GM18907 (cell line): ENCODE data around the gene KCTD1.

Experiments
- ATAC-seq: cut with Tn5 transposase; IDR thresholded peaks from one replicate; pipeline ENCODE4 v1.9.1; 2021; ENCODE audit warnings: mild to moderate bottlenecking, moderate library complexity; ENCODE audit not compliant: unreplicated experiment

KCTD1 gene

GRCh38 chr18:26524504-26525351 lies 23.6 kb downstream of the KCTD1 start:
- ATAC-seq, result no peak

- no peak for ATAC-seq
Measured at GRCh38 chr18:26524002-26524401, 24.4 kb downstream of the KCTD1 start.

- no peak for ATAC-seq
Measured at GRCh38 chr18:26521617-26522016, 26.7 kb downstream of the KCTD1 start.

GRCh38 chr18:26520974-26521373 lies 27.4 kb downstream of the KCTD1 start:
- ATAC-seq, result no peak

GRCh38 chr18:26519114-26519513 lies 29.2 kb downstream of the KCTD1 start:
- ATAC-seq, result peak; percentile 50

- ATAC-seq, result no peak
Measured at GRCh38 chr18:26516964-26517363, 31.4 kb downstream of the KCTD1 start.

- no peak for ATAC-seq
Measured at GRCh38 chr18:26515643-26516487, 32.5 kb downstream of the KCTD1 start.

GRCh38 chr18:26511339-26512071 lies 36.8 kb downstream of the KCTD1 start:
- ATAC-seq, result no peak

- no peak for ATAC-seq
Measured at GRCh38 chr18:26510337-26510736, 38.0 kb downstream of the KCTD1 start.

GRCh38 chr18:26506012-26506411 lies 42.3 kb downstream of the KCTD1 start:
- no peak for ATAC-seq

GRCh38 chr18:26504831-26505230 lies 43.5 kb downstream of the KCTD1 start:
- no peak for ATAC-seq

GRCh38 chr18:26503382-26503781 lies 45.0 kb downstream of the KCTD1 start:
- no peak for ATAC-seq

GRCh38 chr18:26502823-26503222 lies 45.5 kb downstream of the KCTD1 start:
- ATAC-seq, result no peak

- no peak for ATAC-seq
Measured at GRCh38 chr18:26497866-26498265, 50.5 kb downstream of the KCTD1 start.

- no peak for ATAC-seq
Measured at GRCh38 chr18:26496528-26496927, 51.8 kb downstream of the KCTD1 start.

GRCh38 chr18:26495287-26495686 lies 53.1 kb downstream of the KCTD1 start:
- ATAC-seq, result no peak

GRCh38 chr18:26493021-26493420 lies 55.3 kb downstream of the KCTD1 start:
- ATAC-seq, result no peak

- no peak for ATAC-seq
Measured at GRCh38 chr18:26491194-26491816, 57.0 kb downstream of the KCTD1 start.

GRCh38 chr18:26489881-26490280 lies 58.5 kb downstream of the KCTD1 start:
- ATAC-seq, result no peak

GRCh38 chr18:26489191-26489590 lies 59.2 kb downstream of the KCTD1 start:
- no peak for ATAC-seq
